Endodermal cell (in vitro differentiated cells): Measurements from ENCODE around the gene PROSER2. TPM values are rescaled to one million over a fixed set of nuclear protein-coding genes. Genes with fewer than 3 reads are reported as not detected.

Source experiments
- DNase-seq: peaks from one replicate; pipeline ENCODE4 v3.0.0-alpha.2; 2017
- H3K27ac ChIP-seq: 2 replicates; pipeline ENCODE4 v1.5.1; 2013; ENCODE audit warnings: mild to moderate bottlenecking, low read depth, low read length, moderate library complexity
- H3K27me3 ChIP-seq: 2 replicates; pipeline ENCODE4 v1.6.1; 2013; ENCODE audit warnings: mild to moderate bottlenecking, low read length, moderate library complexity; ENCODE audit not compliant: insufficient read depth, control insufficient read depth, poor library complexity, severe bottlenecking
- H3K36me3 ChIP-seq: 2 replicates; pipeline ENCODE4 v1.7.0; 2013; ENCODE audit warnings: mild to moderate bottlenecking, low read length, moderate library complexity; ENCODE audit not compliant: control insufficient read depth, insufficient read depth
- H3K4me1 ChIP-seq: one replicate; pipeline ENCODE4 v1.7.0; 2013; ENCODE audit warnings: low read length; ENCODE audit not compliant: control insufficient read depth, insufficient read depth
- H3K4me3 ChIP-seq: 2 replicates; pipeline ENCODE4 v1.5.1; 2013; ENCODE audit warnings: mild to moderate bottlenecking, low read length, moderate library complexity
- H3K9ac ChIP-seq: 2 replicates; pipeline ENCODE4 v1.6.1; 2013; ENCODE audit warnings: mild to moderate bottlenecking, low read length, moderate library complexity; ENCODE audit not compliant: poor library complexity, severe bottlenecking; ENCODE audit errors: extremely low read depth
- H3K9me3 ChIP-seq: 2 replicates; pipeline ENCODE4 v1.6.1; 2013; ENCODE audit warnings: mild to moderate bottlenecking, low read length, moderate library complexity; ENCODE audit not compliant: control insufficient read depth
- H3K27ac Mint-ChIP-seq: 2 replicates; pipeline ENCODE4 v1.8.0; 2020; ENCODE audit warnings: mixed read lengths
- H3K27me3 Mint-ChIP-seq: 2 replicates; pipeline ENCODE4 v1.8.0; 2021; ENCODE audit warnings: mild to moderate bottlenecking, mixed read lengths; ENCODE audit not compliant: insufficient read depth
- H3K36me3 Mint-ChIP-seq: 2 replicates; pipeline ENCODE4 v1.8.0; 2020; ENCODE audit warnings: low read depth, mixed read lengths
- H3K4me1 Mint-ChIP-seq: 2 replicates; pipeline ENCODE4 v1.8.0; 2020; ENCODE audit warnings: mixed read lengths
- H3K4me3 Mint-ChIP-seq: 2 replicates; pipeline ENCODE4 v1.8.0; 2020; ENCODE audit warnings: mild to moderate bottlenecking, moderate library complexity, mixed read lengths
- H3K9me3 Mint-ChIP-seq: 2 replicates; pipeline ENCODE4 v1.8.0; 2020; ENCODE audit warnings: mild to moderate bottlenecking, mixed read lengths
- WGBS, 2 experiments: methylation state at CpG; one replicate each; pipeline versions ENCODE4 v1.1.5 to v1.1.7; 2013; ENCODE audit warnings: missing lambda C conversion rate in 2 of 2, mixed read lengths in 1 of 2; ENCODE audit not compliant: insufficient coverage in 1 of 2, insufficient read length in 1 of 2; 5-methylcytosine and 5-hydroxymethylcytosine counted together
- total RNA-seq, 2 donors: library from RNA; stranded (reverse); fragmentation: NEBNext Ultra II Directional in 1 of 2; extraction: Animal tissue kit (Norgen Biotek cat#: 25700) in 1 of 2; gene quantifications; 2 replicates in 1 of 2; 3 replicates in 1 of 2; pipeline ENCODE4 v1.2.1, GENCODE V29; 2021
- TF ChIP-seq, protein P1 (sequence below): fragments of 200-600 bp; sonication (generic); conservative IDR thresholded peaks from 2 replicates; pipeline ENCODE4 v1.5.0; 2021; ENCODE audit warnings: antibody characterized with exemption, mild to moderate bottlenecking

Gene PROSER2
- total RNA-seq, 2 donors from 2014 or later: 13.2 to 18.9 TPM

DNA sequence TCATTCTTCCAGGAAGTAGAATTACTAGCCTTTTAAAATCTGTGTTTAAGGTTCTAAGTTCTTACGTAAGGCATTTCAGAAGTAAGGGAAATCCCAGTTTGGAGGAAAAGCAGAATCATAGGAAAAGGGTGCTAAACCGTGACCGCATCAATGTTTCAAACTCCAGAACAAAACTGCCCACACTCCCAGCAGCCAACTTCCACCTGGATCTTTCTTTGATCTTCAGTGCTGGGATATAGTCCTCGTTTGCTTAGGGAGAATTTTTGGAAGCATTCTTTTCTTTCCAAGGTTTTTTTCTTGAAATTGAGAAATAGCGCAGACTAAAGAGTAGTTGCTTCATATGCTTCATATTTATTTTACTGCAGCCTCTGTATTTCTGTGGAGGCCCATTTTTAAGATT is 8.9 kb downstream of the PROSER2 start:
- TF ChIP-seq, protein P1, sequence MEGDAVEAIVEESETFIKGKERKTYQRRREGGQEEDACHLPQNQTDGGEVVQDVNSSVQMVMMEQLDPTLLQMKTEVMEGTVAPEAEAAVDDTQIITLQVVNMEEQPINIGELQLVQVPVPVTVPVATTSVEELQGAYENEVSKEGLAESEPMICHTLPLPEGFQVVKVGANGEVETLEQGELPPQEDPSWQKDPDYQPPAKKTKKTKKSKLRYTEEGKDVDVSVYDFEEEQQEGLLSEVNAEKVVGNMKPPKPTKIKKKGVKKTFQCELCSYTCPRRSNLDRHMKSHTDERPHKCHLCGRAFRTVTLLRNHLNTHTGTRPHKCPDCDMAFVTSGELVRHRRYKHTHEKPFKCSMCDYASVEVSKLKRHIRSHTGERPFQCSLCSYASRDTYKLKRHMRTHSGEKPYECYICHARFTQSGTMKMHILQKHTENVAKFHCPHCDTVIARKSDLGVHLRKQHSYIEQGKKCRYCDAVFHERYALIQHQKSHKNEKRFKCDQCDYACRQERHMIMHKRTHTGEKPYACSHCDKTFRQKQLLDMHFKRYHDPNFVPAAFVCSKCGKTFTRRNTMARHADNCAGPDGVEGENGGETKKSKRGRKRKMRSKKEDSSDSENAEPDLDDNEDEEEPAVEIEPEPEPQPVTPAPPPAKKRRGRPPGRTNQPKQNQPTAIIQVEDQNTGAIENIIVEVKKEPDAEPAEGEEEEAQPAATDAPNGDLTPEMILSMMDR: no peak
- Mint-ChIP-seq H3K9me3 (no peaks in the 10 kb centered on the region), H3K4me1 (peaks cover 32% of the 10 kb centered on the region), H3K27me3 (no peaks in the 10 kb centered on the region), H3K36me3 (peaks cover 2% of the 10 kb centered on the region), H3K27ac (no peak overlapping the region), H3K4me3 (no peak overlapping the region)
- Histone ChIP-seq H3K9ac (no peak overlapping the region), H3K4me3 (no peak overlapping the region), H3K4me1 (peaks cover 10% of the 10 kb centered on the region), H3K27ac (no peak overlapping the region), H3K36me3 (no peaks in the 10 kb centered on the region), H3K27me3 (no peaks in the 10 kb centered on the region), H3K9me3 (no peaks in the 10 kb centered on the region)
- no peak for DNase-seq
- 94 to 95% methylated on average over 4 to 5 of the region's 5 CpGs for WGBS, 2 experiments

DNA sequence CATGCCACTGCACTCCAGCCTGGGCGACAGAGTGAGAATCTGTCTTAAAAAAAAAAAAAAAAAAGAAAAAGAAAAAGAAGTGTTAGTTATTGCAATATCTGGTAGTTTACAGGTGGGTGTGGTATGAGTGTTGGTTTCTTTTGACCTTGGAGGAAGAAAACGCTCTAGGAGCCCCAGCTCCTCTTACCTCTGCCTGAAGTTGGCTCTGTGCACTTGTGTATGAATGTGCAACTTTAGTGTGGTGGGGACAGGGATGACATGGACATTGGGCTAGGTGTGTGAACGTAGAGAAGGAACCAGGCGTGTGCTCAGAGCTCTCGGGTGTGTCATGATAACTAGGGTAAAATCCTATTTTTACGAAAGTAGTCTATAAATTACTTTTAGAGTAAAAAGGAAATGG is 11.9 kb downstream of the PROSER2 start:
- H3K4me3 ChIP-seq: no peak overlapping the region
- H3K9me3 Mint-ChIP-seq: no peaks in the 10 kb centered on the region
- no peak overlapping the region for H3K27ac Mint-ChIP-seq

DNA sequence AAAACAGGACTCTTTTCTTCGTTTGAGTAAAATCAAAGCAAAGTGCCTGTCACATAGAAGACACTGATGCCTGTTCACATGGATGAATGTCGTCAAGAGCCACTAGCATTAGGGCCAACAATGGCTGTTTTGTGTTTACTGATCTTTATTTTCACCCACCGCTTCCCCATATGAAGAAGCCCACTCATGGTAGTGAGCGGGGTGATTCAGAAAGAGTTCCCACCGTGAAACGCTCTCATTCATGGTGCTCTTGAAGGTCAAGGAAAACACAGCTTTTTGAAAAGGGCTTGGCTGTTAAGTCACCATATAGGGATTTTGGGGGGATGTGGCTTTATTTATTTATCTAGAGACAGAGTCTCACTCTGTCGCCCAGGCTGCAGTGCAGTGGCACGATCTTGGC is 12.5 kb downstream of the PROSER2 start:
- Mint-ChIP-seq H3K27ac (no peak overlapping the region), H3K4me1 (peaks cover 17% of the 10 kb centered on the region), H3K9me3 (no peaks in the 10 kb centered on the region), H3K36me3 (peaks cover 2% of the 10 kb centered on the region), H3K4me3 (no peak overlapping the region), H3K27me3 (no peaks in the 10 kb centered on the region)
- 95% methylated on average over 8 of the region's 8 CpGs for WGBS, 2 experiments
- peaks cover 7% of the 10 kb centered on the region for H3K4me1 ChIP-seq
- no peak overlapping the region for H3K9ac ChIP-seq
- no peaks in the 10 kb centered on the region for H3K36me3 ChIP-seq
- no peak overlapping the region for H3K27ac ChIP-seq
- H3K27me3 ChIP-seq: no peaks in the 10 kb centered on the region
- no peaks in the 10 kb centered on the region for H3K9me3 ChIP-seq
- no peak for DNase-seq
- TF ChIP-seq, protein P1: no peak
- no peak overlapping the region for H3K4me3 ChIP-seq

More for the DNA sequence above, 11.9 kb downstream of the PROSER2 start:
- Mint-ChIP-seq H3K4me1 (peaks cover 24% of the 10 kb centered on the region), H3K27me3 (no peaks in the 10 kb centered on the region), H3K4me3 (no peak overlapping the region), H3K36me3 (peaks cover 2% of the 10 kb centered on the region)
- TF ChIP-seq, protein P1: no peak
- no peaks in the 10 kb centered on the region for H3K27me3 ChIP-seq
- 94 to 98% methylated on average over 4 to 6 of the region's 6 CpGs for WGBS, 2 experiments
- no peak for DNase-seq
- peaks cover 7% of the 10 kb centered on the region for H3K4me1 ChIP-seq
- H3K36me3 ChIP-seq: no peaks in the 10 kb centered on the region
- H3K27ac ChIP-seq: no peak overlapping the region
- no peak overlapping the region for H3K9ac ChIP-seq
- no peaks in the 10 kb centered on the region for H3K9me3 ChIP-seq
